Bronchus fibroblast of lung (primary cell): ENCODE results near the gene STX1B. TPM values are rescaled to one million over a fixed set of nuclear protein-coding genes. Genes with fewer than 3 reads are reported as not detected.

Experiments used
- total RNA-seq: library from RNA; depleted of rRNA; stranded (reverse); fragments of >200 nt; gene quantifications from 2 replicates; pipeline ENCODE4 v1.2.3, GENCODE V29; 2015

The STX1B gene
- 0.50 and 1.2 TPM in 2 replicates for total RNA-seq

GRCh38 chr16:31010585-31011325, at the start of gene STX1B:
Gene STX1B (minus strand): TSS chr16:31010638. CDS start chr16:31010396, 242 bp downstream.

GRCh38 chr16:31032736-31033708, 22.6 kb upstream of the STX1B start, which contains the start of gene STX4:
Gene STX4 (plus strand): TSS chr16:31033558. CDS start chr16:31033806, 248 bp downstream.

GRCh38 chr16:30984669-30985400, 25.6 kb downstream of the STX1B start, which contains the start of gene HSD3B7:
Gene HSD3B7 (plus strand): TSS chr16:30985207. CDS start chr16:30985659, 452 bp downstream.

GRCh38 chr16:30957456-30958174, 52.8 kb downstream of the STX1B start, which contains the start of gene SETD1A:
Gene SETD1A (plus strand): TSS chr16:30957754. CDS start chr16:30958732, 978 bp downstream.

GRCh38 chr16:30948667-30949649, 61.5 kb downstream of the STX1B start, which contains the start of gene ORAI3:
Gene ORAI3 (plus strand): TSS chr16:30949068. CDS start chr16:30949290, 222 bp downstream.

Other genes with a start within 250 kb of the STX1B start
- 2.7 and 6.2 TPM in 2 replicates for gene CFAP119, start 248.6 kb downstream of the STX1B start, total RNA-seq
- gene RNF40, start 248.3 kb downstream of the STX1B start, total RNA-seq = 60.7 and 88.3 TPM in 2 replicates
- 12.5 and 14.1 TPM in 2 replicates for gene ZNF629, start 223.4 kb downstream of the STX1B start, total RNA-seq
- 79.2 and 85.0 TPM in 2 replicates for gene BCL7C, start 116.6 kb downstream of the STX1B start, total RNA-seq
- 2.5 and 4.7 TPM in 2 replicates for gene CTF1, start 114.0 kb downstream of the STX1B start, total RNA-seq
- gene FBXL19, start 87.1 kb downstream of the STX1B start, total RNA-seq = 16.0 and 19.6 TPM in 2 replicates
- gene ORAI3, start 61.6 kb downstream of the STX1B start, total RNA-seq = 36.0 and 37.8 TPM in 2 replicates
- 3.7 and 3.9 TPM in 2 replicates for gene SETD1A, start 52.9 kb downstream of the STX1B start, total RNA-seq
- gene HSD3B7, start 25.4 kb downstream of the STX1B start, total RNA-seq = 20.4 and 20.7 TPM in 2 replicates
- 17.5 and 19.3 TPM in 2 replicates for gene STX4, start 22.9 kb upstream of the STX1B start, total RNA-seq
- 11.9 and 13.1 TPM in 2 replicates for gene ZNF668, start 63.6 kb upstream of the STX1B start, total RNA-seq
- gene ZNF646, start 63.8 kb upstream of the STX1B start, total RNA-seq = 12.4 and 12.9 TPM in 2 replicates
- 2.1 and 2.5 TPM in 2 replicates for gene PRSS53, start 78.3 kb upstream of the STX1B start, total RNA-seq
- 171 and 200 TPM in 2 replicates for gene VKORC1, start 84.2 kb upstream of the STX1B start, total RNA-seq
- gene BCKDK, start 97.7 kb upstream of the STX1B start, total RNA-seq = 63.5 and 66.2 TPM in 2 replicates
- gene KAT8, start 107.0 kb upstream of the STX1B start, total RNA-seq = 40.9 and 41.2 TPM in 2 replicates
- 0.30 and 1.0 TPM in 2 replicates for gene PRSS8, start 125.1 kb upstream of the STX1B start, total RNA-seq
- gene PRSS36, start 139.4 kb upstream of the STX1B start, total RNA-seq = under 0.01 and 0.30 TPM in 2 replicates
- gene FUS, start 169.5 kb upstream of the STX1B start, total RNA-seq = 51.4 and 86.5 TPM in 2 replicates
- 58.8 and 61.8 TPM in 2 replicates for gene PYCARD, start 192.1 kb upstream of the STX1B start, total RNA-seq
- gene TRIM72, start 203.5 kb upstream of the STX1B start, total RNA-seq = under 0.01 TPM in 1 of 2 replicates, not detected in the other
- not detected in 2 replicates for gene PYDC1, start 206.5 kb upstream of the STX1B start, total RNA-seq
- gene ITGAM, start 249.3 kb upstream of the STX1B start, total RNA-seq = not detected in 2 replicates